Measurements from ENCODE around the gene MSI2.

DNA sequence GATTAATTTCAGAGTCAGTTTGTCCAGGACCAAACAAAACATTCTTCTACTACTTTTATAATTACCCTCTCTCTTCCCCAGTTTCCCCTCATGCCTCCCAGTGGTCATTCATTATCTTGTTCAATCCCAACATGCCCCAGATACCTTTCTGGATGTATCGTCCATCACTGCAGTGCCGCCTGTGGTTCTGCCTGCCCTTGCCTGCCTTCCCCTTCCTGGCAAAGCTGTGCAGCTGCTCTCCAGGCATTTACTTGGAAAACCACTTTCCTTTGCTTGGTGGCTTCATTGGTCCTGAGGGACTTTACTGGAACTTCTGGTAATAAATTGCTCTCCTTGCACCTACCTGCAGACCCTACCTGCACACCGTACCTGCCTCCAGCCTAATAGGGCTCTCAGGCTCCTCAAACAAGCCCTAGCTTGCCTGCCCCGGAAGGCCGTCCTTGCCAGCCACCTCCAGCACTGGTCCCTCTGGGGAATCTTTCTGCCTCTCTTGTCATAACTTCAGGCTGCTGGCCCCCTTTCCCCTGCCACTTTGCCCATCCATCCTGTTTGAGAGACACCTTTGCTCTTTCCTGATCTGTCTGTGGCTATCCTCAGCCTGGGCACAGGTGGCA lies 19.5 kb upstream of the MSI2 start:
- TF ChIP-seq EZH2phosphoT487 (IDR thresholded peaks at IDR 0.05; ENCODE audit: borderline replicate concordance, low read depth), result no peak
- TF ChIP-seq FOXM1 (IDR thresholded peaks at IDR 0.05; ENCODE audit: low read depth), result no peak
- no peak for TF ChIP-seq TCF12 (IDR thresholded peaks at IDR 0.05)
